HG03354 (cell line): Measurements from ENCODE around the gene SPATA13.
"Not testable (repeated sequence)": the region's sequence is repeated elsewhere in the genome, so short reads cannot be mapped to it uniquely, and the experiment has no call there.

Source experiments
- ATAC-seq: cut with Tn5 transposase; IDR thresholded peaks from one replicate; pipeline ENCODE4 v1.9.1; 2021; ENCODE audit warnings: mild to moderate bottlenecking; ENCODE audit not compliant: unreplicated experiment, poor library complexity, severe bottlenecking

SPATA13 gene

DNA sequence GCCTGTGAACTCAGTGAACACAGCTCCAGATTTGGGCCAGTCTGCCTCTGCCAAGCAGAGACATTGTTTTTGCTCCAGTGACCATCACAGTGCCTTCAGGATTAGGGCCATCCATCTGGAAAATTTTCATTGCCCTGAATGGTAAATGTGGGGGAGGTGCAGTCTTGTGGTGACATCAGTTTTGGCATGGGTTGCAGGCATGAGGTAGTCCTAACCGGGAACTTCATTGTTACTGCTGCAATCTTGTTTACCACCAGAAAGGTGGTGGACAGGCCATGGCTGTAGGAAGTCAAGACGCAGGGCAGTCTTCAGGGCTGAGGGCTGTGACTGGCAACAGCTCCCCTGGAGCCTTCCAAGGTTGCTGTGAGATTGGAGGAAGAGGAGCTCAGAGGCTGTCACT is 55.2 kb downstream of the SPATA13 start:
- ATAC-seq = no peak

DNA sequence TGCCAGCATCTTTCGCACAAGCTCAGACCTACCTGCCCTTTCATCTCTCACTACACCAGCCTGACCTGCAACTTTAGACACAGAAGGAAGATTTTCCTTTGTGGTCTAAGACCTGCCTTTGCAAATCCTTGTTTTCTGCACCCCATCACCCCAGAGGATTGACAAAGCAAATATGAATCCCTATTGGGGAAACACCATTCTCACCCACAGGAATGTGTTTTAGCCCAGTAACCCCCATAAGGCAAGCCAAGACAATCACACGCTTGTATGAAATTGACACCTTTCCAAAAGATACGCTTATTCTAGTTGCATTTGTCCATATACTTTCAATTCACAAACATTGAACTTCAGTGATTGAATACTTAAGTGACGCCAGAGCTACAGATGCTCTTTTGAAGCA is 55.7 kb downstream of the SPATA13 start:
- ATAC-seq = no peak

DNA sequence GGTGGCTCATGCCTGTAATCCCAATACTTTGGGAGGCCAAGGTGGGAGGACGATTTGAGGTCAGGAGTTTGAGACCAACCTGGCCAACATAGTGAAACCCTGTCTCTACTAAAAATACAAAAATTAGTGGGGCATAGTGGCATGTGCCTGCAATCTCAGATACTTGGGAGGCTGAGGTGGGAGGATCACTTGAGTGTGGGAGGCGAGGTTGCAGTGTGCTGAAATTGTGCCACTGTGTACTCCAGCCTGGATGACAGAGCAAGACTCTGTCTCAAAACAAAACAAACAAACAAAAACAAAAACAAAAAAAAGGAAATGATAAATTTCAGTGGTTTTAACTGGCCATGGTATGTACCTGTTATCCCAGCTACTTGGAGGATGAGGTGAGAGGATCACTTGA is 56.3 kb downstream of the SPATA13 start:
- not testable (repeated sequence) for ATAC-seq

DNA sequence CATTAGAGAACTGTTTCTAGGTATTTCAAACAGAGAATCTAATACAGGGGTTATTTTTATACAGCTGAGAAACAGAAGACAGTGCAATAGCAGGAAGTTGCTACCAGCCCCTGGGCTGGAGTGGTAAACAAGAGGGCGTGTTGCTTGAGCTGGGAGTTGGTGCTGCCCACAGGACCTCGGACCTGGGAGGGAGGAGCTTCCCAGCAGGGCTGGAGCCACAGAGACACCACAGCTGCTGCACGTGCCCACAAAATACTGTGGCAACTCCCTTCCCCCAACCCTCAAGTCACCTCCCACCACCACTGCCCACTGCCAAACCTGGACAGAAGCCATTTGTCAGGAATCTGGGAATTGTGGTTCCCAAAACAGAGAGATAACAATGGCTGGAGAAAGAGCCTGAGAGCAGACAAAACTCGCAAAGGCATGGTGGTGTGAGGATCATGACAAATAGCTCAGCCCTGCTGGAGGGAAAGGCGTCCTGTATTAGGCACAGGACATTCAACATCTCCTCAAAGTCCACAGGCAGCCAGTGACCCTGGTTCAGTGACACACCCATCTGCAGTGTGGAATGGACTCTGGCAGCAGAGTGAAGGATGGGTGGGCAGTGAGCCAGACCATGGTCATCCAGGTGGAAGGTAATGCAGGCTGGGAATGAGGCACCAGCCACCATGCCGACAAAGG is 57.2 kb downstream of the SPATA13 start:
- ATAC-seq = peak; percentile 46

DNA sequence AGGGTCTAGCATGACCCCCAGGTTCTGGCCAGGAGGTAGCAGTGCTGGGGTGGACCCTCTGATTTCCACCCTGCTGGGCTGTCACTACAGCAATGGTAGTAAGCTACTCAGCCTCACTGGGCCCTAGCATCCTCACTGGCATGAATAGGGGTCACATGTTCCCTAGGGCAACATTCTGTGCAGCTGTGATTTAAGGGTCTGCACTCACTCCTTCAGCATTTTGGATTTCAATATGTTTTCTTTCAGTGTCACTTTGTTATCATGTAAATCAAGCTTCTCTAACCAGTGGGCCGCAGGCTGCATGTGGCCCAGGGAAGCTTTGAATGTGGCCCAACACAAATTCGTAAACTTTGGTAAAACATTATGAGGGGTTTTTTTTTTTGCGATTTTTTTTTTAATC is 57.8 kb downstream of the SPATA13 start:
- no peak for ATAC-seq

DNA sequence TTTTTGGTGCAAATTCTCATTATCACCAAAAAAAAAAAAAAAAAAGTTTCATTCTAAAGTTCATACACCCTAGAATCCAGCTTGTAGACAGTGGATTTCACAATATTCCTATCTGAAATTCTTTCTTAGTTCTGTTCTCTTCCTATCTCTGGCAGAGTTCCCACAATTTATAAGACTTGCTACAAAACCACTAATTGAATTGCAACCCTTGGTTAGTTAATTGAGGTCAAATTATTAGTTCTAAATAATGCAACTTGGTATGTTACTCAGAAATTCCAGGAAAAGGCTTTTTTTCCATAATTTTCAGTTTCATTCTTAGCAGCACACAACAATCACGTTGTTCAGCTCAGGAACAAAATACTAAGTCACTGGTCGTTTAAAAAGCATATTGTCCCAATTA is 58.5 kb downstream of the SPATA13 start:
- ATAC-seq = no peak

DNA sequence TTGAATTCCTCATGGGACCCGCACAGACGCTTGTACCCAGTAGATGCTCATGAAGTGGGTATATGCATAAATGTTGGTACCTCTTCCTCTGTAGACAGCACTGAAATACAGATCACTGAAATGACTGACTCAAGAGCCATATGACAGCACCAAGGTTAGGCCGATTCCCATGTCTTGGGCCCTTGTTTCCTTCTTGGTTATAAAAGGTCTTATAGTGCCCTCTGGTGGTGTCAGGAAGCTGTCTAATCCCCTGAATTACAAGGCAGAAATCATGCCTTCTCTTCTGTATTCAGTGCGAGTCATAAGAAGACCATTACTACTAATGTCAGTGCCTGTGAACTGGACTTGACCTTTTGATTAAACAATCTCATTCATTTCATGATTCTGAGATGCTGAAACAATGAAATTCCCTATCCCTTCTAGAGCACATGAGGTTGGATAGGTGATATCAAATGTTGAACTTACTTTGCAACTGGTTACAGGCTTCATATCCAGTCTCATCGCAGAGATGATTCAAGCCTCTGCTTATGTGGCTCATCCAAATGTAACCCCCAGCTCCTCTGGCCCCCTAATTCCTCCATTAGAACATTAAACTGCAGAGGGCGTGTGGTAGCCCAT is 59.7 kb downstream of the SPATA13 start:
- peak; percentile 36 for ATAC-seq

DNA sequence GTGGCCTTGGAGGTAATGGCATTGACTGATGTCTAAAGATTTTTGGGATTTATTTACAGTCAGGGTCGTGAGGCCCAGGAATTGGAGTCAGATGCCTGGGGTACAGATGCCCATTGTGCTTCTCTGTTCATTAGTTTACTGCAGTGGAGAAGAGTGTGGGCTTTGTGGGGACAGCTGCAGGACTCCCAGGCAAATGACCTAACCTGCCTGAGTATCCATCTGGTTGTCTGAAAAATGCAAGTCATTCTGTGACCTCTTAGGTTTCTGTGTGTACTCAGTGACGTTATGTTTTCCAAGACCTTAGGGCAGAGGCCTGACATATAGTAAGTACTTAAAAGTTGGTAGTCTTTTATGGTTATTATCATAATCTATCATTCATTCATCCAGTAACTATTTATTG is 60.5 kb downstream of the SPATA13 start:
- ATAC-seq = no peak

DNA sequence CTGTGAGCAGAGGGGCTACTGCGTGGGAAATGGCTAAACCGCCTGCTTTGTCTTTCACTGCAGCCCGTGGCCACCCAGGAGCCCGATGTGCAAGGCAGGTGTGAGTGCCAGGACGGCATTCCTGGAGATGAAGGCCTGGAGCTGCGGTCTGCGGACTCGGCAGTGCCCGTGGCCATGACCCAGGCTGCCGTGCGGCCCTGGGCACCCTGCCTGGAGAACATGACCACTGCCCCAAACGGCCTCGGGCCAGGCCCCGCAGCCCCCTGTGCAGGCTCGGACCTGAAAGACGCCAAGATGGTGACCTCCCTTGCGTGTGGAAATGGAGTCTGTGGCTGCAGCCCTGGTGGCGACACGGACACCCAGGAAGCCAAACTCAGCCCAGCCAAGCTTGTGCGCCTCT is 62.2 kb downstream of the SPATA13 start:
- ATAC-seq = no peak

DNA sequence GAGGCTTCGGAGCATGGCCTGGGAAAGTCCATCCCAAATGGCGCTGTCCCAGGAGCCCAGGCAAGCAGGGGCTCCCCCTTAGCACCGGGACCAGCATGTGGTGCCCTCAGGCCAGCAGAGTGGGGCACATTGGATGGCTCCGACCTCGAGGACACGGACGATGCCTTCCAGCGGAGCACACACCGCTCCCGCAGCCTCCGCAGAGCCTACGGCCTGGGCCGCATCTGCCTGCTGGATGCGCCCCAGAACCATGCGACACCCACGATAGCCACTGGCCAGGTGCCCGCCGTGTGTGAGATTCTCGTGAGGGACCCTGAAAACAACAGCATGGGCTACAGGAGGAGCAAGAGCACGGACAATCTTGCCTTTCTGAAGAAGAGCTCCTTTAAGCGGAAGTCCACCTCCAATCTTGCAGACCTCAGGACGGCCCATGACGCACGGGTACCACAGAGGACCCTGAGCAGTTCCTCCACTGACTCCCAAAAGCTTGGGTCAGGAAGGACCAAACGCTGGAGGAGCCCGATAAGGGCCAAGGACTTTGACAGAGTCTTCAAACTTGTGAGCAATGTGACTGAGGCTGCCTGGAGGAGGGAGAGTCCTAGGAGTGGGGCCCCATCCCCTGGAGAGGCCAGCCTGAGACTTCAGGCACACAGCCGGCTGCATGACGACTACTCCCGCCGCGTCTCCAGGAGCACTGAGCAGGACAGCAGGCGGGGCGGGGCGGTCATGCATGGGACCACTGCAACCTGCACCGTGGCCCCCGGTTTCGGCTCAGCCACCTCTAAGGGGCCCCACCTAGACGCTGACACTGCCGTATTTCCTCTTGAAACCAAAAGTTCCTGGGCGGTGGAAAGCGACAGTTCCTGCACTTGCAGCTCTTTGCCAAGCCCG is 63.1 kb downstream of the SPATA13 start:
- peak; percentile 56 for ATAC-seq

DNA sequence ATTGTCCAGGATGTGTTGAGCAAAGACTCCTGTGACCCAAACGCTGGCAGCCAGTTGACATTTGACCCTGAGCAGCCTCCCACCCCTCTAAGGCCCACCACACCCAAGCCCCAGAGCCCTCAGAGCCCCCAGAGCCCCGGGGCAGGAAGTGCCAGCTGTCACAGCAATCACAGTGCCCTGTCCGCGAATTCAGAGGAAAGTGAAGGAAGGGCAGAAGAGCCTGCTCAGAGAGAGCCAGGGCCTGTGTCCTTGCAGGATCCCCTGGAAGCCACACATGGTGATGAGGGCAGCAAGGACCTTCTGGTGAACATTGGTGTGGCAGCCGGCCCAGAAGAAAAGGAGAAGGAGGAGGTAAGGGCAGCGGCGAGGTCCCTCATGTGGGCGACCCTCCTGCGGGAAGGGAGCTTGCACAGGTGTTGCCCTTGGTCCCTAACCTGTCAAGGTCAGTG is 63.7 kb downstream of the SPATA13 start:
- ATAC-seq = peak; percentile 30

DNA sequence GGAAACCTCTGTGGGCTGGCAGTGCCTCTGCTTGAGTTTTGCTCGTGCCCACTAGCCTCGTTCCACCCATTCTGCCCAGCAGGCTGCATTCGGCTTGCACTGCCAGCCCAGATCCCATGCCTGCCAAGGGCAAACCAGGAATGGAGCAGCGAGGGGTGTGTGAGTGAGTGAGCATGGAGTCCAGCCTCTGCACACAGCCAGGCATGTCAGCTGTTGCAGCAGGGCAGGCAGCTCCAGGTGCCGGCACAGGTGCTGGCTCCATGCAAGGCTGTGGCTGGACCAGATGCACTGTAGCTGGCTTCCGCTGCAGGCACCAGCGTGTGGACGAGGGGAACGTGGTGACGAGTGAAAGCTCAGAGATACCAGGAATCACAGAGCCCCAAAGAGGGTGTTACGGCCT is 64.5 kb downstream of the SPATA13 start:
- no peak for ATAC-seq

DNA sequence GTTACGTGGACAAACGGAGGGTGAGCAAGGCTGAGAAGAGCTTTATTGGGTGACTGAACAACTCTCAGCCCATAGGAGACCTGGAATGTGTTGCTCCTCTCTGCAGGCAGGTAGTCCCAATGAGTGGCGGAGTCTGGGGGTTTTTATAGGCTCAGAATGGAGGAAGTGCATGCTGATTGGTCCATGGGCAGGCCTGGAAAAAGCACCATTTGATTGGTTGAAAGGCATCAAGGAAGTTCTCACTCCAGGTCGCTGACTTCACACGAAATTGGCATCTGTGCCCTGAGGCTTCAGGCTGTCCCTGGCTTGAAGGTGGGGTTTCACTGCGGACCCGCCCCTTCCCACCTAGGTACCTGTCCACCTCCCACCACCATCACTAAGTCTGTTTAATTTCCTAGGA is 65.4 kb downstream of the SPATA13 start:
- ATAC-seq = no peak

DNA sequence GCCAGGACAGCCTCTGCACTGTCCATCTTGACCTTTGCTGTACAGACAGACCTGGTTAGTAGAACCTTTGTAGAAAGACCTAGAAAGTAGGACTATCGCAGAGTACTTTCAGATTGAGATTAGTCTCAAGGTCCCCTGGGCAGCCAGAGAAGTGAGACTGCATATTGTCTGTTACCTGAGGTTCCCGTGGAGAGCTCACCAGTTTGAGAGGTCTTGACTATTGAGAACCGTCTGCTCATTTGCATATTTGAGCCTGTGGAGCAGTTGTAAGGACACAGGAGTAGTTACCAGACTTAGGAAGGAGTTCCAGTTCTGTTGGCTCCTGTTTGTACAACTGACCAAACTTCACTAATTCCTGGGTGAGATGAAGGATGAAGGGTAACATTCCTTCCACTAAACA is 66.2 kb downstream of the SPATA13 start:
- no peak for ATAC-seq

DNA sequence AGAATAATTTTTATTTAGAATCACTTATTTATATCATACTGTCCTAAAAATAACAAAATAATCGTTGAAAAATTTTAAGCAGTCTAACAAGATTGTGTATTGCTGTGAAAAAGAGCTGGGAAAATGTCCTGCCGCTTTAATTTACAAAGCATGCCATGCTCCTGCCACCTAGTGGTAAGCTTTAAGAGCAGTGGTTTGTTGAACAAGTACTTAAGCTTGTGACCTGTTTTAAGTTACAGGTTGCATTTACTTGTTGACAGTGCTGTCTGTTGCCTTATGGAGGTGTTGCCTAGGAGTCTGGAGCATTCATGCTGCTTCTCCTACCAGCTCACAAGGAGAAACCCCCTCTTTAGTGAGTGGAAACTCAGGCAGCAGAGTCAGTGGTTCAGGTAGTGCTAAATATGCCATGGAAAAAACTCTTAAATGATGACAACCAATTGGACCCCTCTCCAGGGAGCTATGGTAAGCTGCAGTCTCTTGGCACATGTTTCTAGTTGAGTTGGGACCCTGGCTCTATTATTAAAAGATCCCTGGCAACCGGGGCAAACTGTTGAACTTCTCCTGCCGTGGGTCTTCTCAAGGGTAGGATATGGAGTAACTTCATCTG is 68.4 kb downstream of the SPATA13 start:
- ATAC-seq = no peak

DNA sequence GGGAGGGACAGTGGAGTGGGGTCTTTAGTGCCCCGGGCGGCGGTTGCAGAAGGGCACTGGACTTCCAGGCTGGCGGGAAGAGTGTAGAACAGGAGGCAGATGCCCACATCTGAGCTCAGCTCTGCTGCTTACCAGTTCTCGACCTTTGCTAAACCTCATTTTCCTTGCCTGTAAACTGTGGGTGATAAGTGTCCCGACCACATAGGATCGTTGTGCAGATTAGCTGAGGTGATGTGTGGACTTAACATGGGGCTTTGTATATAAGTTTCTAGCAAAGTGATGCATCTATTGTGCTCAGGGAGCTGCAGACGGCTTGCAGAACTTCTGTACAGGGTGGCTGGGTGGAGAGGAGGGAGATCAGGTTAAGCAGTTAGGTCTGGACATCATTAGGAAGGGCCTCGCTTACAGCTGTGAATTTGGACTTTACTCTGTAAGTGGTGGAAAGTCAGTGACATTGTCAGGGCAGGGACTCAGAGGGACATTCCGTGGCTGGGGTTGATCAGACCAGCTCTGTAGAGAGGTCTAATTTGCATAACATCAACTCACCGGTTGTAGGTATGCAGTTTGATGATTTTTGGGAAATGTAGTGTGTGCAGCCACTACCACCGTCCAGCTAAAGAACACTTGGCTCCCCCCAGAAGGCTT is 70.0 kb downstream of the SPATA13 start:
- no peak for ATAC-seq

DNA sequence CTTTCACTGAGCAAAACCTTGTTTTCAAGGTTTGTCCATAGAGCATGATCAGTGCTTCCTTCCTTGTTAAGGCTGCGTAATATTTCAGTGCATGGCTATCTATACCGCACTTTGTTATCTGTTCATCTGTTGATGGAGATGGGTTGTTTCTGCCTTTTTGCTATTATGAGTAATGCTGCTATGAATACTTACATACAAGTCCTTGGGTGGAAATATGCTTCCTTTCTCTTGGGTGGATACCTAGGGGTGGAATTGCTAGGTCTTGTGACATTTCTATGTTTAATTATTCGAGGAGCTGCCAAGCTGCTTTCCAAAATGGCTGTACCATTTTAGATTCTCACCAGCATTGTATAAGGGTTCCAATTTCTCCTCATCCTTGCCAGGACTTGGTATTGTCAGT is 70.9 kb downstream of the SPATA13 start:
- ATAC-seq = no peak

DNA sequence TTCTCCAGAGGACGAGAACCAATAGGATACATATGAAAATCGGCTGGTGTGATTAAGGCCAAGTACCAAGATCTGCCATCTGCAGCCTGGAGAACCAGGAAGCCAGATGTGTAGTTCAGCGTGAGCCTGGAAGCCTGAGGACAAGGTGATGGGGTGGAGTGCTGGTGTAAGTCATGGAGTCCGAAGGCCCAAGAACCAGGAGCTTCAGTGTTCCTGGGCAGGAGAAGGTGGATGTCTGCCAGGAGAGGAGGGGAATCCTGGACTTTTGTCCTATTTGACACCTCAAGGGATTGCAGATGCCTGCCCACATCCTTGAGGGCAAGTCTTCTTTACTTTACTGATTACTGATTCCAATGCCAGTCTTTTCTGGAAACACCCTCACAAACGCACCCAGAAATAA is 71.5 kb downstream of the SPATA13 start:
- ATAC-seq = no peak

DNA sequence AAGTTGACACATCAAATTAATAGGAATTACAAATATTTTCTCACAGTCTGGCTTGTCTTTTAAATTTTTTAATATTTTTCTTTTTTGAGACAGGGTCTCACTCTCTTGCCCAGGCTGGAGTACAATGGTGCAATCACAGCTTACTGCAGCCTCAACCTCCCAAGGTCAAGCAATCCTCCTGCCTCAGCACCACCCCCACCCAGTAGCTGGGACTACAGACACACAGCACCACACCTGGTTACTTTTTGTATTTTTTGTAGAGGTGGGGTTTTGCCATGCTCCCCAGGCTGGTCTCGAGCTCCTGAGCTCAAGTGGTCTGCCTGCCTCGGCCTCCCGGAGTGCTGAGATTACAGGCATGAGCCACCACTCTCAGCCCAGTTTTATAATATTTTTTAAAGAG is 72.0 kb downstream of the SPATA13 start:
- ATAC-seq = no peak

DNA sequence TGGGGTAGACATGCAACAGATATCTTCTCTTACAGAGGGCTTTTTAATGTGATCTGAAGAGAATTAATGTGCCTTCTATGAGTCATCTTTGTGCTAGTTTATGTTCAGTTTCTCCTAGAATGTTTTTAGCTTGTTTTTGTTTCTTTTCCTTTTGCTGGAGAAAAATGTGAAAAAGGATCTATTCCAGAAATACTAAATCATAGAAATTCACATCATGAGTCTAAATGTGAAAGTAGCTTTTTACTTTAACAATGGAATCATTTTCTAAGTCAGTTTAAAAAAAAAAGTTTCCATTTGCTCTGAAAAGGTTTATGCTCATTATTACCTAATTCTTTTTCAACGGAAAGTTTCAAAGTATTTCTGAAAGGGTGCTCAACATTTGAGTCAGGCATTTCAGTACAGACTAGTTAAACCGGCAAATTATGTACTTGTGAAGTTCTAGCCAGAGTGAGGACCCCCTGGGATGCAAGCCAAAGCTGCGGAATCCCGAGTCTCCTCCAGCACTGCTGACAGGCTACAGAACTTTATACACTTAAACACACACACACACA is 72.9 kb downstream of the SPATA13 start:
- ATAC-seq = no peak
